IMR-90 (cell line): ENCODE results near the gene MUCL1. TPM values are rescaled to one million over a fixed set of nuclear protein-coding genes. Genes with fewer than 3 reads are reported as not detected.

Experiments used
- ATAC-seq: fragments of 200-7000 bp; cut with Tn5 transposase; 2 replicates; pipeline ENCODE4 v1.9.1; 2020; ENCODE audit warnings: low read depth, mild to moderate bottlenecking, moderate library complexity
- BruUV-seq: library from RNA; stranded (reverse); fragments of 400-500 nt; replicated peaks from 2 replicates; lab custom pipeline; 2021; lab: Mats Ljungman, UMichigan
- CTCF ChIA-PET: fragments of 300-600 bp; formaldehyde crosslinking; extraction: SDS; loops from one replicate; lab custom pipeline; 2021; ENCODE audit warnings: antibody characterized with exemption; lab: Yijun Ruan, JAX
- POLR2A ChIA-PET: fragments of 300-600 bp; sonication (Branson Sonifier 250); formaldehyde crosslinking; loops from one replicate; lab custom pipeline; 2022; ENCODE audit warnings: antibody characterized with exemption; ENCODE audit not compliant: unreplicated experiment; lab: Charles Lee
- DNase-seq: peaks from one replicate; pipeline ENCODE4 v3.0.0; 2013
- H2AFZ ChIP-seq: replicated peaks from 2 replicates; pipeline ENCODE3; 2013; ENCODE audit warnings: low read length, mild to moderate bottlenecking; ENCODE audit not compliant: poor library complexity
- H2AK5ac ChIP-seq: 2 replicates; pipeline ENCODE4 v1.6.1; 2013; ENCODE audit warnings: low read depth, low read length, inconsistent platforms
- H2AK9ac ChIP-seq: replicated peaks from 2 replicates; pipeline ENCODE3; 2013; ENCODE audit warnings: mild to moderate bottlenecking, low read depth, low read length, moderate library complexity; ENCODE audit not compliant: poor library complexity
- H2BK120ac ChIP-seq: 2 replicates; pipeline ENCODE4 v1.6.1; 2013; ENCODE audit warnings: low read depth, low read length, inconsistent platforms
- H2BK15ac ChIP-seq: 3 replicates; pipeline ENCODE4 v1.6.1; 2013; ENCODE audit warnings: low read depth, low read length, inconsistent platforms
- H2BK20ac ChIP-seq: 2 replicates; pipeline ENCODE4 v1.6.1; 2013; ENCODE audit warnings: low read depth, mild to moderate bottlenecking, inconsistent platforms, low read length, moderate library complexity
- H2BK5ac ChIP-seq: 2 replicates; pipeline ENCODE4 v1.6.1; 2013; ENCODE audit warnings: mild to moderate bottlenecking, low read depth, low read length, inconsistent platforms; ENCODE audit not compliant: poor library complexity, severe bottlenecking
- H3K14ac ChIP-seq: replicated peaks from 2 replicates; pipeline ENCODE4 v1.6.1; 2013; ENCODE audit warnings: low read depth, low read length, inconsistent platforms
- H3K18ac ChIP-seq: 2 replicates; pipeline ENCODE4 v1.6.1; 2013; ENCODE audit warnings: low read depth, low read length, control low read depth
- H3K23ac ChIP-seq: 2 replicates; pipeline ENCODE4 v1.6.1; 2013; ENCODE audit warnings: low read depth, low read length, inconsistent platforms
- H3K27ac ChIP-seq: 2 replicates; pipeline ENCODE4 v1.5.1; 2013; ENCODE audit warnings: mild to moderate bottlenecking, control low read depth, low read length; ENCODE audit not compliant: insufficient read depth
- H3K27me3 ChIP-seq: 2 replicates; pipeline ENCODE4 v1.6.1; 2013; ENCODE audit warnings: low read length; ENCODE audit not compliant: control insufficient read depth, insufficient read depth
- H3K36me3 ChIP-seq: 2 replicates; pipeline ENCODE4 v1.6.1; 2013; ENCODE audit warnings: low read length, mixed read lengths; ENCODE audit not compliant: control insufficient read depth, insufficient read depth
- H3K4ac ChIP-seq: 2 replicates; pipeline ENCODE4 v1.6.1; 2013; ENCODE audit warnings: low read depth, low read length, inconsistent platforms
- H3K4me1 ChIP-seq: 2 replicates; pipeline ENCODE4 v1.6.1; 2013; ENCODE audit warnings: low read length, mixed read lengths; ENCODE audit not compliant: control insufficient read depth, insufficient read depth
- H3K4me2 ChIP-seq: 2 replicates; pipeline ENCODE4 v1.6.1; 2013; ENCODE audit warnings: low read depth, mild to moderate bottlenecking, control low read depth, low read length, moderate library complexity
- H3K4me3 ChIP-seq: 2 replicates; pipeline ENCODE4 v1.5.1; 2013; ENCODE audit warnings: low read depth, mild to moderate bottlenecking, control low read depth, low read length, moderate library complexity; ENCODE audit not compliant: insufficient read depth
- H3K56ac ChIP-seq: 2 replicates; pipeline ENCODE4 v1.6.1; 2013; ENCODE audit warnings: low read length, inconsistent platforms; ENCODE audit not compliant: insufficient read depth; ENCODE audit errors: extremely low read depth
- H3K79me1 ChIP-seq, 2 experiments: 2 replicates each; pipeline ENCODE4 v1.6.1; 2013; ENCODE audit warnings: low read length in 2 of 2, inconsistent platforms in 1 of 2, low read depth in 1 of 2
- H3K9ac ChIP-seq: 2 replicates; pipeline ENCODE4 v1.6.1; 2013; ENCODE audit warnings: low read depth, low read length, control low read depth
- H3K9me1 ChIP-seq: 2 replicates; pipeline ENCODE4 v1.6.1; 2013; ENCODE audit warnings: low read length, inconsistent platforms; ENCODE audit not compliant: insufficient read depth
- H3K9me3 ChIP-seq: 2 replicates; pipeline ENCODE4 v1.6.1; 2013; ENCODE audit warnings: low read length; ENCODE audit not compliant: control insufficient read depth, insufficient read depth
- H4K20me1 ChIP-seq: 2 replicates; pipeline ENCODE4 v1.6.1; 2013; ENCODE audit warnings: low read length, inconsistent platforms; ENCODE audit not compliant: insufficient read depth
- H4K5ac ChIP-seq: 2 replicates; pipeline ENCODE4 v1.6.1; 2013; ENCODE audit warnings: mild to moderate bottlenecking, low read depth, low read length, control low read depth
- H4K8ac ChIP-seq, 2 experiments: 2 replicates each; pipeline ENCODE4 v1.6.1; 2013; ENCODE audit warnings: low read depth in 2 of 2, low read length in 2 of 2, control low read depth in 1 of 2, inconsistent platforms in 1 of 2
- H4K91ac ChIP-seq: 2 replicates; pipeline ENCODE4 v1.6.1; 2013; ENCODE audit warnings: low read depth, low read length, inconsistent platforms; ENCODE audit not compliant: insufficient read depth
- CEBPB ChIP-seq: IDR thresholded peaks from 2 replicates; pipeline ENCODE4 v1.6.1; 2012; ENCODE audit warnings: low read depth, low read length, improper control_type of control experiment
- RFX5 ChIP-seq: IDR thresholded peaks from 2 replicates; pipeline ENCODE4 v1.8.0; 2012; ENCODE audit warnings: low read depth, mild to moderate bottlenecking, low read length, moderate library complexity
- SMC3 ChIP-seq: fragments of 150-350 bp; IDR thresholded peaks from 2 replicates; pipeline ENCODE4 v1.6.1; 2016; ENCODE audit warnings: low read depth, mild to moderate bottlenecking, antibody characterized with exemption, low read length, moderate library complexity
- WGBS, 2 experiments: methylation state at CpG; one replicate each; pipeline versions ENCODE4 v1.1.5 to v1.1.7; 2013; ENCODE audit warnings: missing lambda C conversion rate in 2 of 2; ENCODE audit not compliant: insufficient read length in 1 of 2; ENCODE audit errors: extremely low coverage in 2 of 2; 5-methylcytosine and 5-hydroxymethylcytosine counted together
- dilution Hi-C: fragments of 300-500 bp; cut with HindIII; formaldehyde crosslinking; loops from one replicate; pipeline ENCODE4 v1.14.3; 2018; ENCODE audit warnings: low sequenced_read_pairs; ENCODE audit not compliant: unreplicated experiment
- in situ Hi-C: fragments of 300-500 bp; cut with MboI; formaldehyde crosslinking; loops from 3 replicates; pipeline ENCODE4 v1.14.3; 2019; ENCODE audit warnings: low sequenced_read_pairs, inconsistent platforms, mixed read lengths
- intact Hi-C: fragments of 100-400 bp; cut with micrococcal nuclease; formaldehyde crosslinking; loops from 2 replicates; pipeline ENCODE4 v1.10.0; 2022
- polyA plus RNA-seq, 3 experiments: library from polyadenylated mRNA; depleted of rRNA; stranded (reverse); fragments of >200 nt; gene quantifications; 2 replicates each; pipeline ENCODE4 v1.2.3, GENCODE V29; 2012; ENCODE audit warnings: low replicate concordance in 1 of 3
- total RNA-seq: library from RNA; depleted of rRNA; stranded (reverse); fragments of >200 nt; gene quantifications from 2 replicates; pipeline ENCODE4 v1.2.3, GENCODE V29; 2012
- TF ChIP-seq, protein P1 (sequence below): fragments of 150-350 bp; IDR thresholded peaks from 2 replicates; pipeline ENCODE4 v1.6.1; 2016; ENCODE audit warnings: low read depth, mild to moderate bottlenecking, low read length, moderate library complexity, borderline replicate concordance

Gene MUCL1
- total and polyA plus RNA-seq, 2 of the 4 experiments (the other 2 are of a cell fraction), result not detected

DNA sequence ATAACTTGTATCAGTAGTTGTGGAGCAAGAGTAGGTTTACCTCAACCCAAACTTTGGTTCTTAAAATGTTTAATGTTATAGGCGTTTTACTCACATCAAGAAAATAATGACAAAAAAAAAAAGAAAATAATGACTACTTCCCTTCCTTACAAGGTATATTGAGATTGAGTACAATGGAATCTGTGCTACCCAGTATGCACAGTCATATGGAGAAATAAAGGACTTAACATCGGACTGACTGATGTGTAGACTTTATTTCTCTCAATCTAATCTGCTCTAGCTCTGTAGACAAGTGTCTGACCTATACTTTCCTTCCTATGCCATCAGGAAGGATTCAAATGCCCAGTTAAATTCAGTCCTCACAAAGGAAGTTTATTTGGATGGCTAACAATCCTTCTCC lies 14.4 kb downstream of the MUCL1 start:
- Histone ChIP-seq H3K4ac (no peak overlapping the region), H3K14ac (no peak overlapping the region), H3K27ac (no peak overlapping the region), H3K4me1 (no peaks in the 10 kb centered on the region), H2BK15ac (no peak overlapping the region), H3K23ac (no peak overlapping the region), H3K9me3 (no peaks in the 10 kb centered on the region), H2BK120ac (no peak overlapping the region), H3K56ac (no peak overlapping the region), H2AK9ac (no peak overlapping the region), H4K8ac (no peak overlapping the region), H2BK5ac (no peak overlapping the region), H4K20me1 (no peaks in the 10 kb centered on the region), H3K4me2 (no peak overlapping the region), H3K9me1 (no peaks in the 10 kb centered on the region), H2AFZ (no peak overlapping the region), H3K27me3 (no peaks in the 10 kb centered on the region), H3K9ac (no peak overlapping the region), H2AK5ac (no peak overlapping the region), H3K18ac (no peak overlapping the region), H4K91ac (no peak overlapping the region), H4K5ac (no peak overlapping the region), H3K4me3 (no peak overlapping the region), H3K36me3 (no peaks in the 10 kb centered on the region), H2BK20ac (no peak overlapping the region), H3K79me1 (no peaks in the 10 kb centered on the region)
- intact Hi-C loops, result no loop called here
- ChIA-PET POLR2A (no interaction called here), CTCF (no interaction called here)
- WGBS, 2 experiments, result no CpG with 5 or more reads among the region's 2 CpGs
- TF ChIP-seq, protein P1, sequence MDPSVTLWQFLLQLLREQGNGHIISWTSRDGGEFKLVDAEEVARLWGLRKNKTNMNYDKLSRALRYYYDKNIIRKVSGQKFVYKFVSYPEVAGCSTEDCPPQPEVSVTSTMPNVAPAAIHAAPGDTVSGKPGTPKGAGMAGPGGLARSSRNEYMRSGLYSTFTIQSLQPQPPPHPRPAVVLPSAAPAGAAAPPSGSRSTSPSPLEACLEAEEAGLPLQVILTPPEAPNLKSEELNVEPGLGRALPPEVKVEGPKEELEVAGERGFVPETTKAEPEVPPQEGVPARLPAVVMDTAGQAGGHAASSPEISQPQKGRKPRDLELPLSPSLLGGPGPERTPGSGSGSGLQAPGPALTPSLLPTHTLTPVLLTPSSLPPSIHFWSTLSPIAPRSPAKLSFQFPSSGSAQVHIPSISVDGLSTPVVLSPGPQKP, result no peak
- TF ChIP-seq RFX5, result no peak
- TF ChIP-seq CEBPB, result no peak
- TF ChIP-seq SMC3, result no peak
- no peak for ATAC-seq
- in situ Hi-C loops, result no loop called here
- DNase-seq, result no peak
- dilution Hi-C loops, result no loop called here
- no TSS peak for BruUV-seq
